Karpas-422 (cell line): Measurements from ENCODE around the gene PDE3A. TPM values are rescaled to one million over a fixed set of nuclear protein-coding genes. Genes with fewer than 3 reads are reported as not detected.
A peak's percentile ranks its signal among the peaks of the same experiment; 100 is the strongest.
"Not testable (repeated sequence)": the region's sequence is repeated elsewhere in the genome, so short reads cannot be mapped to it uniquely, and the experiment has no call there.

Experiments used
- DNase-seq: peaks from one replicate; pipeline ENCODE4 v3.0.0-alpha.2; 2015
- H2AFZ ChIP-seq: fragments of 200-600 bp; sonication (generic); 2 replicates; pipeline ENCODE4 v1.6.1; 2014; ENCODE audit warnings: antibody characterized with exemption, low read length, mixed read lengths
- H3K27ac ChIP-seq: fragments of 200-600 bp; sonication (generic); 2 replicates; pipeline ENCODE4 v1.5.1; 2014; ENCODE audit warnings: mild to moderate bottlenecking, low read length, moderate library complexity
- H3K27me3 ChIP-seq: fragments of 200-600 bp; sonication (generic); 2 replicates; pipeline ENCODE4 v1.6.1; 2014; ENCODE audit warnings: low read length, mixed read lengths
- H3K36me3 ChIP-seq: fragments of 200-600 bp; sonication (generic); 2 replicates; pipeline ENCODE4 v1.6.1; 2014; ENCODE audit warnings: low read length, mixed read lengths; ENCODE audit not compliant: insufficient read depth
- H3K4me1 ChIP-seq: fragments of 200-600 bp; sonication (generic); 2 replicates; pipeline ENCODE4 v1.6.1; 2014; ENCODE audit warnings: mild to moderate bottlenecking, low read length, mixed read lengths
- H3K4me2 ChIP-seq: fragments of 200-600 bp; sonication (generic); 2 replicates; pipeline ENCODE4 v1.6.1; 2014; ENCODE audit warnings: low read length, low read depth, mild to moderate bottlenecking; ENCODE audit not compliant: poor library complexity, severe bottlenecking
- H3K4me3 ChIP-seq: fragments of 200-600 bp; sonication (generic); 2 replicates; pipeline ENCODE4 v1.5.1; 2014; ENCODE audit warnings: mild to moderate bottlenecking, antibody characterized with exemption, low read length, mixed read lengths
- H3K79me2 ChIP-seq: fragments of 200-600 bp; sonication (generic); 2 replicates; pipeline ENCODE4 v1.6.1; 2014; ENCODE audit warnings: mild to moderate bottlenecking, low read length, mixed read lengths
- H3K9ac ChIP-seq: fragments of 200-600 bp; sonication (generic); 2 replicates; pipeline ENCODE4 v1.6.0; 2014; ENCODE audit warnings: low read length
- H3K9me2 ChIP-seq: fragments of 200-600 bp; sonication (generic), shearing (Covaris generic); replicated peaks from 2 replicates; pipeline ENCODE4 v1.6.0; 2014; ENCODE audit warnings: mild to moderate bottlenecking, low read length, moderate library complexity; ENCODE audit not compliant: insufficient read depth
- H3K9me3 ChIP-seq: fragments of 300-700, 200-600 bp; sonication (generic); 2 replicates; pipeline ENCODE4 v1.6.1; 2014; ENCODE audit warnings: low read length, mixed read lengths
- H4K20me1 ChIP-seq: fragments of 200-600 bp; sonication (generic); 2 replicates; pipeline ENCODE4 v1.6.1; 2014; ENCODE audit warnings: mild to moderate bottlenecking, antibody characterized with exemption, low read length, low read depth; ENCODE audit not compliant: insufficient read depth
- total RNA-seq: library from RNA; depleted of rRNA; stranded (reverse); fragments of >200 nt; shearing (Covaris generic); gene quantifications from 2 replicates; pipeline ENCODE4 v1.2.3, GENCODE V29; 2014; ENCODE audit warnings: low replicate concordance

PDE3A gene
- total RNA-seq, 1 experiment from 2014 or later = not detected

DNA sequence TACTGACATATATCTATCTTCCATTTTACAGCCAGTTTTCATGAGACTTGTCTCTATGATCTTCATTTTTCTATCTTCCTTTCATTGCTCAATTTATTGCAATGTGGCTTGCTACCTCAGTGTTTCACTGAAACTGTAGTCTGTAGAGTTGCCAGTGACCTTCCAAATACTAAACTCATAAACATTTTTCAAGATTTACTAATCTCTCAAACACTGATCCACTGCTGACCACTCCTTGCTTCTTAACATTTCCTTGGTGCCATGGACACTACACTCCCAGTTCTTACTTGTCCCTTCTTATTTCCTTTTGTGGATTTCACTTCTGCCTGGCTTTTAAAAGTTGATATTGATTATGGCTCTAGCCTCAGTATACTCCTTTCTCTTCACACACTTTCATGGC is 231.4 kb downstream of the PDE3A start:
- Histone ChIP-seq H2AFZ (no peak overlapping the region), H3K27ac (no peak overlapping the region), H3K9me2 (no peaks in the 10 kb centered on the region), H3K4me1 (no peaks in the 10 kb centered on the region), H3K9me3 (no peaks in the 10 kb centered on the region), H3K9ac (no peak overlapping the region), H3K4me2 (no peak overlapping the region), H4K20me1 (no peaks in the 10 kb centered on the region), H3K27me3 (no peaks in the 10 kb centered on the region), H3K79me2 (no peaks in the 10 kb centered on the region), H3K36me3 (no peaks in the 10 kb centered on the region), H3K4me3 (no peak overlapping the region)
- DNase-seq = no peak

DNA sequence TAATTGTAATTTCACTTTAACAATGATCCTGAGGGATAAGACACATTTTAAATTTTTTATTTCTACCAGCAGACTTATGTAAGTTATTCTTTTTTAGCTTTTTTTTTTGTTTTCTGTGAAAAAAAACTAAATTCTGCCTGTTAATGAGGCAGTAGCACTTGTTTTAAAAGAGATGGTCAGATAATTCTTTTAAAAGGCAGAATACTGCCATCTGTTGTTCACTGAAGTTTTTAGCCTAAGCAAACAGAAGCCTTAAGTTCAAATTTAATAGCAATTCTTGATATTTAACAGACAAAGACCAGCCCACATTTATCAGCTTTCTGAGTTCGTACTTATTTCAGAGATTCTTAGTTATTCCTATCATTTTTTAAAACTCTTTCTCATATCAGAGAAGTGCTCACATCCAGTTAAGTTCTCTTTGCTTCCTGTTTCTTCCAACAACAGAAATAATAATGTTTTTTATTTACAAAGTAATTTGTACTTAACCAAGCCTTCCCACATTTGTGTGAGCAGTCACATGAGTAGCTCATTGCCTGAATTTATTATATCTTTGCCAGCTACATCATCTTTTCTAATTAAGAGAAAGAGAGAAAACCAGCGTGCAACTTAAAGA is 233.4 kb downstream of the PDE3A start:
- Histone ChIP-seq H3K4me3 (no peak overlapping the region), H3K27ac (no peak overlapping the region), H3K79me2 (no peaks in the 10 kb centered on the region), H3K27me3 (no peaks in the 10 kb centered on the region), H3K9me2 (no peaks in the 10 kb centered on the region), H4K20me1 (no peaks in the 10 kb centered on the region), H3K9ac (no peak overlapping the region), H3K9me3 (no peaks in the 10 kb centered on the region), H3K4me2 (no peak overlapping the region), H2AFZ (no peak overlapping the region), H3K36me3 (no peaks in the 10 kb centered on the region), H3K4me1 (no peaks in the 10 kb centered on the region)
- DNase-seq = peak; percentile 48

DNA sequence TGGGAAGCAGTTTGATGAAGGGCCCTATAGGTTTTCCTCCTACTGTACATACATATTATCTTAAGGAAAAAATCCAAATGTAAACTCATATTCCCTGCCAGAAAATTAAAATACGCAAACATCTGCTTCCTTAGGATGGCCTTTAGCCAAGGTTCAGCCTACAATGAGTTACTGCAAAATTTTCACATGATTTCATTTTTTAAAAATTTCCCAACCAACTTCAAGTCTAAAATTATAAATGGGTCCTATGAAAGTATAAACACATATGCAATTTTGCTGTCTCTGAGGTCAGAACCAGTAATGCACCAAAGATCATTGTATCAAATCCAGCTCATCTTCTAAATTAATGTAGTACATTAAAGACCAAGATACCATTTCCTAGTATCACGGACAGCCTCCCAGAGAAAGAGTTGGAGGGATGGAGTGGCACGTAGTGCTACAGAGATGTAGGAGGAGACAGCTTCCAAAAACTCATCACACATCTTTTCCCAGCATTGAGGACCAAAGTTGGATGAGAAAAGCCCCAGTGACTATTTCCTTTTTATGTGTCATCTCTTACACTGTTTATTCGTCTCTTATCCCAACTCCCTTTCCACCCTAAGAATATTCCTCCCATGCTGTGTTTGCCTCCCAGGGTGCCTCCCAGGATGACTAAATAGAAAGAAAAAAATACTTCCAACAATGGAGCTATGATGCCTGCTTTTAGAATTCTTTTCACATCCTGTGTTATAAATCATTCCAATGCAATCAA is 234.5 kb downstream of the PDE3A start:
- Histone ChIP-seq H3K79me2 (no peaks in the 10 kb centered on the region), H3K4me1 (no peaks in the 10 kb centered on the region), H3K36me3 (no peaks in the 10 kb centered on the region), H3K9me3 (no peaks in the 10 kb centered on the region), H3K27ac (no peak overlapping the region), H3K4me3 (no peak overlapping the region), H3K9me2 (no peaks in the 10 kb centered on the region), H4K20me1 (no peaks in the 10 kb centered on the region), H3K4me2 (no peak overlapping the region), H3K9ac (no peak overlapping the region), H3K27me3 (no peaks in the 10 kb centered on the region), H2AFZ (no peak overlapping the region)
- no peak for DNase-seq

DNA sequence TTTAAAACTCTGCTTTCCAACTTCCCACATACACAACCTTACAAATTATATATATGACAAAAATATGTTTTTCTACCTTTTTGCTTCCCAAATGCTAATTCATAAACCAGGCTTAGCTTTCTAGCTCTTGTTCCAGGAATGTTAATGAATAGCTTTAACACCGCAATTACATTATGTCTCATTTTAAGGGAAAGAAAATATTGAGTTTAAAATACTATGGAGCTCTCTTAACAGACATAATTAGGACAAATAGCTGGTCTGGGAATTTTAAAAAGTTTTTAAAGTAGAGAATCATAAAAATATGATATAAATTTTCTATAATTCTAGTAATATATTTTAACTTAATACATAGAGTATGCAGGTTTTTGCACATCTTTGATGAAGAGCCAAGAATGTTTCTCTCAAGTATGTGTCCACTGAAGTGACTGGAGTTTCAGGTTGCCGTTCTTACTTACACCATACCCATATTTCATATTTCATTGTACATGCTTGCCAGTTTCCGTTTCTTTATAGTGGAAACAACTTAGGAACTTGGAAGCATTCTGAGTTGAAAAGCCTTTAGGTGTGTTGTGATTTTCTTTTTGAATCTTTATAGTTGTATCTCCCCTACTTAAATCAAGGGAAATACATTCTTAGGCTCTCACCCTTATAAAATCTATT is 236.2 kb downstream of the PDE3A start:
- no peak for DNase-seq
- H3K36me3 ChIP-seq = no peaks in the 10 kb centered on the region
- H3K9ac ChIP-seq = no peak overlapping the region
- H2AFZ ChIP-seq = no peak overlapping the region
- no peaks in the 10 kb centered on the region for H3K9me2 ChIP-seq
- H3K27me3 ChIP-seq = no peaks in the 10 kb centered on the region
- H3K4me3 ChIP-seq = no peak overlapping the region
- H3K27ac ChIP-seq = no peak overlapping the region
- no peaks in the 10 kb centered on the region for H3K9me3 ChIP-seq
- H3K4me2 ChIP-seq = no peak overlapping the region
- H4K20me1 ChIP-seq = no peaks in the 10 kb centered on the region
- H3K4me1 ChIP-seq = no peaks in the 10 kb centered on the region
- H3K79me2 ChIP-seq = no peaks in the 10 kb centered on the region

DNA sequence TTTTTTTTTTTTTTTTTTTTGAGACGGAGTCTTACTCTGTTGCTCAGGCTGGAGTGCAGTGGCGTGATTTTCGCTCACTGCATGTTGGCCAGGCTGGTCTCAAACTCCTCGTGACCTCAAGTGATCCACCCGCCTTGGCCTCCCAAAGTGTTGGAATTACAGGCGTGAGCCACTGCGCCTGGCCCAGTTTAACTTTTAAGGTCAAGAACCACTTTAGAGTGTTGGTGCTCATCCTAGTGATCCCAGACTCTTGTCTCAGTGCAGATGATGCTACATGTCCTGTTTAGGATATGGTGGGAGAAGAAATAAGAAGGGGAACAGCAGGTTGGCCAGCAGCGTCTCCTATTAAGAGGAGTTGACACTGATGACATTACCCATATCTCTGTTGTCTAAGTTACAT is 246.7 kb downstream of the PDE3A start:
- not testable (repeated sequence) for H3K4me3 ChIP-seq, H3K27ac ChIP-seq, H2AFZ ChIP-seq, H3K4me2 ChIP-seq, H3K36me3 ChIP-seq, H3K9me2 ChIP-seq, H3K4me1 ChIP-seq, H3K79me2 ChIP-seq, H3K9ac ChIP-seq, H4K20me1 ChIP-seq, H3K9me3 ChIP-seq, H3K27me3 ChIP-seq, DNase-seq

DNA sequence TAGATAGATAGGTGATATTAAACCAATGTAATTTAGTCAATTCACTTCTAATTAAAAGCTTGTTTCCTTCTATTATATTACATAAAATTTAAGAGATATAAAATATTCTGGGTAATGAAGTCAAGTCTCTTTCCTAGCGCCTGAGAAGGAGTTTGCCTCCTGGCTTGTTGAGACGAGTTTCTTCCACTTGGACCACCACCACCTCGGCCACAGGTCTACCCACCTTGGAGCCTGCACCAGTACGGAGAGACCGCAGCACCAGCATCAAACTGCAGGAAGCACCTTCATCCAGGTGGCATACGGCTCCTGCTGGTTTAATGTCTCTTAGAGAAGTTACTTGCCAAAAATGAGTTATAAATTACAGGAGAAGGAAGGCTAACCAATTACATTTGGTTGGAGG is 247.8 kb downstream of the PDE3A start:
- DNase-seq = no peak
- H3K4me2 ChIP-seq = no peak overlapping the region
- H3K9ac ChIP-seq = no peak overlapping the region
- no peaks in the 10 kb centered on the region for H3K27me3 ChIP-seq
- H3K4me1 ChIP-seq = no peaks in the 10 kb centered on the region
- no peaks in the 10 kb centered on the region for H3K9me3 ChIP-seq
- no peaks in the 10 kb centered on the region for H4K20me1 ChIP-seq
- no peaks in the 10 kb centered on the region for H3K79me2 ChIP-seq
- H2AFZ ChIP-seq = no peak overlapping the region
- no peaks in the 10 kb centered on the region for H3K36me3 ChIP-seq
- no peaks in the 10 kb centered on the region for H3K9me2 ChIP-seq
- H3K27ac ChIP-seq = no peak overlapping the region
- no peak overlapping the region for H3K4me3 ChIP-seq

DNA sequence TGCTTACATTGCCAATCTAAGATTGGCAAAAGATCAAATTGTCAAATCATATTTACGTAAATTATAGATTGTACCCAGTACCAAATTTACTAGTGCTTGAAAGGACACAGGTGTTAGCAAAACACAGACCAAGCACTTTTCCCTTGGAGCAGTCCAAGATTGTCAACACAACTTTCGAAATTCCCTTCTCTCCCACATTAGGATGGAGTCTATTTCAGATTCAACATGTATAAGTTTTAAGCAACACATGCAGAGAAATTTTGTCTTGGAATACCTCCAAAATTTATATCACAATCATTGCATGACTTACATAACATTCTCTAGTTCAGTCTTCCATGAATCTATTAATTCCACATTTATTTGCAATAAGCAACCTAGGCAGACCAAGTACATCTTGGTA is 251.9 kb downstream of the PDE3A start:
- DNase-seq = no peak
- no peaks in the 10 kb centered on the region for H3K9me2 ChIP-seq
- no peaks in the 10 kb centered on the region for H3K4me1 ChIP-seq
- H3K27me3 ChIP-seq = no peaks in the 10 kb centered on the region
- no peaks in the 10 kb centered on the region for H4K20me1 ChIP-seq
- no peak overlapping the region for H3K4me3 ChIP-seq
- no peaks in the 10 kb centered on the region for H3K36me3 ChIP-seq
- H3K9ac ChIP-seq = no peak overlapping the region
- no peak overlapping the region for H3K27ac ChIP-seq
- H3K79me2 ChIP-seq = no peaks in the 10 kb centered on the region
- H3K4me2 ChIP-seq = no peak overlapping the region
- H2AFZ ChIP-seq = no peak overlapping the region
- H3K9me3 ChIP-seq = no peaks in the 10 kb centered on the region

DNA sequence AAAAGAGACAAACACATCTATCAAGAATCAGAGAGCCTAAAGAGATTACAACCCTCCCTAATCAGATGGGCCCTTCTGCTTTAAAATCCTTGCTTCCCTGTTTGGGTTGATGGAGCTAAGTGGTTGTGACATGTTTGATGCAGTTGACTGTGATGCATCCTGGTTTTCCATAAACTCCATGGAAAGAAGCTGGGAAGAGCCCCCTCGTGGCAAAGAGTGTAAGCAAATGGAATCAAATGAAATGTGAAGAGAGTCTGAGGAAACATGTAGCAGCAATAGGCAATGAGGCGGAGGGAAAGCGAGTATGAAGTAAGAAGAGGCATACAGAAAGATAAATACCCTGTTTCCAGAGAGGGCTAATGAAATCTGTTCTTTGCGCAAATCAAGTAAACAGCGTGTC is 256.4 kb downstream of the PDE3A start:
- H3K4me2 ChIP-seq = no peak overlapping the region

More for the DNA sequence above, 256.4 kb downstream of the PDE3A start:
- H3K27me3 ChIP-seq = no peaks in the 10 kb centered on the region
- H3K27ac ChIP-seq = no peak overlapping the region
- H3K9me3 ChIP-seq = no peaks in the 10 kb centered on the region
- no peak overlapping the region for H3K9ac ChIP-seq
- no peaks in the 10 kb centered on the region for H4K20me1 ChIP-seq
- no peak overlapping the region for H3K4me3 ChIP-seq
- no peaks in the 10 kb centered on the region for H3K79me2 ChIP-seq
- H3K36me3 ChIP-seq = no peaks in the 10 kb centered on the region
- no peak for DNase-seq
- H3K9me2 ChIP-seq = no peaks in the 10 kb centered on the region
- H3K4me1 ChIP-seq = no peaks in the 10 kb centered on the region
- H2AFZ ChIP-seq = no peak overlapping the region
